NCI-H510A treated with DMSO at 0.1 percent for 48 hours (cell line): ENCODE data around the gene SPDYE6.
"Not testable (repeated sequence)": the region's sequence is repeated elsewhere in the genome, so short reads cannot be mapped to it uniquely, and the experiment has no call there.

ENCODE experiments used
- DNase-seq: peaks from one replicate; lab custom pipeline; 2025; lab: John Stamatoyannopoulos, UW

SPDYE6 gene

DNA sequence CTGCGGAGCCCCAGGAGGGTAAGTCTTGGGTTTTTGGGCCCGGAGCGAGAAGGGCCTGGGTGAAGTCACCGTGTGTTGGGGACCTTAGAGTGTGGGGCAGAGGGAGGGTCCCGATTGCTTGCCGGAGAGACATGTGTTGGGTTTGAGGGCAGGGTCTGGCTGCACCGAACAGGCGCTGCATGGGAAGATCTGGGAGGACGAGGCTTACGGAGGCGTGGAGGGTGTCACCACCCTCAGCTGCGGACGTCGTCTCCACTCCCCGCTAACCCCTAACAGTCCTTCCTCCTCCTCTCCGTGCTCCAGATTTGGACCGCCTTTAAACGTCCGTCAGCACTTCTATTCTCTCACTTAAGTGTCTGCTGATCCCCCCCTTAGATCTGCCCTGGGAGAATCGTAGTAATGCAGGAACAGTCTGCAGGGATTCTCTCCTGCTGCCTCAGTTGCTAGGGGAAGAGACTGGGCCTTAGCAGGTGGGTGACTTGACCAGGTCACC is 8.2 kb upstream of the SPDYE6 start:
- not testable (repeated sequence) for DNase-seq

DNA sequence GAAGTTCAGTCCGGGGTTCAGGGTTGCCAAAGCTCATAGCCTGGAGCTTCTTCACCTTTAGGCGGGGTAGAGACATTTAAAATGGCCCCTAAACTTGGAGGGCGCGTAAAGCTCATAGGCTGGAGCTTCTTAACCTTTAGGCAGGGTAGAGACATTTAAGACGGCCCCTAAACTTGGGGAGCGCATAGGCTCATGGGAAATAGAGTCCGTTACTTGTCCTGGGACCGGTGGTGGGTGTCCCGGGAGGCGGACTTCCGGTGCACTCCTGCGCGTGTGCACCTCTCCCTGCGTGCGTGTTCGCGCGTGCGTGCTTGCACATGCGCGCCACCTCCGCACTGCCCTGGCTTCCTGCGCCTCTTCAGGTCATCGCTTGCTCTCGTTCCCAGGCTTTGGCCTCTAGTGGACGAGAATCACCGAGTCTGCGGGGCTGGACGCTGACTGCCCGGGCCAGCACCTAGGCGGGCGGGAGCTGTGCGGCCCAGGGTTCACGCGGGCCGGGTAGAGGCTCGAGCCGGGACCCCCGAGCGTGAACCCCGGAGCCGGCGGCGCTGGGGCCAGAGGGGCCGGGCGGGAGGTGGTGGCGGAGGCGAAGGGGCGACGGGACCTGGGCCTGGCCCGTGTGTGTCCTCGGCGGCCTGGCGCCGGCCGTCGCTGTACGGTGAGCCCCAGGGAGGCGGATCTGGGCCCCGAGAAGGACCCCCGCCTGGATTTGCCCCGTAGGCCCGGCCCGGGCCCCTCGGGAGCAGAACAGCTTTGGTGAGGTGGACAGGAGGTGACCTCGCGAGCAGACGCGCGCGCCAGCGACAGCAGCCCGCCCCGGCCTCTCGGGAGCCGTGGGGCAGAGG is 7.5 kb upstream of the SPDYE6 start:
- peak; percentile 83 for DNase-seq

DNA sequence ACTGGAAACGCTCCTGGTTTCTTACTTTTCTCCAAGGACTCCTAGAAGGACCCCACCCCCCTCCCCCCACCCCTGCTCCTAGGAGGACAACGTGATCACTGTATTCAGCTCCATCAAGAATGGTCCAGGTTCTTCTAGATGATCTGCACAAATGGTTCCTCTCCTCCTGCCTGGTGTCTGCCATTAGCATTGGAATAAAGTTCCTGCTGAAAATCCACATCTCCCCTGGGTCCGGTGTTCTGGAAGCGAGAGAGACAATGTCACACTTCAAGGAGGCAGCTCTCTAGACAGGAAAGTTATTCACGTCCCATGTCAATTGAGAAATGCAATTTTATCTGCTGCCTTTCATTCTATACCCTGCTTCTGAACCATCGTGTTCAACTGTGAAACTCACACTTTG is 9.3 kb downstream of the SPDYE6 start:
- not testable (repeated sequence) for DNase-seq

DNA sequence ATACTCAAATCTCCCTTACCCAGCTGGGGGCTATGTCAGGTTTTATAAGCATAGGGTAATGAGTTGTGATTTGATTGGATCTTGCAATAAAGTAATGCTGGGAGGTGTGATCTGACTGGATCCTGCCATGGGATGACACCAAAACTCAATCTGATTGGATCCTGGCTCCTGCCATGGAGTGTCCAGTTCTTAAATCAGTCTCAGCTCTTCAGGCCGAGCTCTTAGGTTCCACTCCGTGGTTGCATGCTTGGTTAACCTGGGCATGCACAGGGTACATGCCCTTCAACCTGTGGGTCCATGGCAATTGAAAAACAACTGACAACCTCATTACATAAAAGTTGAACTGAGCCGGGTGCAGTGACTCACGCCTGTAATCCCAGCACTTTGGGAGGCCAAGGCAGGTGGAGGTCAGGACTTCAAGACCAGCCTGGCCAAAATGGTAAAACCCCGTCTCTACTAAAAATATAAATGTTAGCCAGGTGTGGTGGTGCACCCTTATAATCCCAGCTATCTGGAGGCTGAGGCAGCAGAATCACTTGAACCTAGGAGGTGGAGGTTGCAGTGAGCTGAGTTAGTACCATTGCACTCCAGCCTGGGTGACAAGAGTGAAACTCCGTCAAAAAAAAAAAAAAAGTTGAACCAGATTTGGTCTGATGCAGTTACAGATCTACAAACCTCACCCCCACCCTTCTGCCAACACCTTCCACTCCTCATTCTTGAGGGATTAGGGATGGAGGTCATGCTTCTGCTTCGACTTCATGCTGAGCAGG is 15.5 kb downstream of the SPDYE6 start:
- DNase-seq, result not testable (repeated sequence)

DNA sequence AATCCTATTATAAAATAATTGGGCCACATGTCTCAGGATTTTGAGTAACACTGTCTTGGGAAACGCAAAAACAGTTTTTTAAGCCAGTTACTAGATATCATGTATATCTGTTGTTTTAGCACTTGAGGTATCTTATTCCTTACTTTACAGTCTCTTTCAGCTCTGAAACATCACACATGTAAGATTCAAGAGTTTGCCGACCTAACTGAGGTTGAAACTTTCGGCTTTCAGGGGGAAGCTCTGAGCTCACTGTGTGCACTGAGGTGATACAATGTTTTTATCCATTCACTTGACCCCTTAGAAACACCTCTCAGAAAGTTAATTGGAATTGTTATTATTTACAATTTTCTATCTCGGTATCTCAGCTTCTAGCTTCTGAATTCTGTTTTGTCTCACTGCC is 18.8 kb downstream of the SPDYE6 start:
- DNase-seq, result not testable (repeated sequence)

DNA sequence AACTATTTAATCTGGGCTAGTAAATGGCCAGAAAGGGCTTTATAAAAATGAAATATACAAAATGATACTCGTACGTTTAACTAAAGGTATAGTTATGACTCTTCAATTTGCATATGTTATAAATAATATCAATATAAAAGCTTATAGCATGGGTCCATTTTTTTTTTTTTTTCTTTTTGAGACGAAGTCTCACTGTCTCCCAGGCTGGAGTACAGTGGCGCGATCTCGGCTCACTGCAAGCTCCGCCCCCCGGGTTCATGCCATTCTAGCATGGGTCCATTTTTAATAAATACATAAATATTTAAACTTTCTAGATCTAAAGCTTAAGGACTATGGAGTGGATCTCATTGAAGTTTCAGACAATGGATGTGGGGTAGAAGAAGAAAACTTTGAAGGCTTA is 19.2 kb downstream of the SPDYE6 start:
- not testable (repeated sequence) for DNase-seq

DNA sequence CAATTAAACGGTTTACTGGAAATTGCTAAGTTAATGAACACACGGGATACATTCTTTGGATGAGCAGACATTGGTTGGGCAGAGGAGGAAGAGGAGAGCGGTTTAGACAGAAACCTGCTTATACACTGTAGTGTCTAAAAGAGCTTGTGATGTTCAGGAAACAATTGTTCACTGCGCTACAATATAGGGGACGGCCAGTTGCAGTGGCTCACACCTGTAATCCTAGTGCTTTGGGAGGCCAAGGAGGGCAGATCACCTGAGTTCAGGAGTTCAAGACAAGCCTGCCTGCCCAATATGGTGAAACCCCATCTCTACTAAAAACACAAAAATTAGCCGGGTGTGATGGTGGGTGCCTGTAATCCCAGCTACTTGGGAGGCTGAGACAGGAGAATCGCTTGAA is 20.7 kb downstream of the SPDYE6 start:
- not testable (repeated sequence) for DNase-seq

DNA sequence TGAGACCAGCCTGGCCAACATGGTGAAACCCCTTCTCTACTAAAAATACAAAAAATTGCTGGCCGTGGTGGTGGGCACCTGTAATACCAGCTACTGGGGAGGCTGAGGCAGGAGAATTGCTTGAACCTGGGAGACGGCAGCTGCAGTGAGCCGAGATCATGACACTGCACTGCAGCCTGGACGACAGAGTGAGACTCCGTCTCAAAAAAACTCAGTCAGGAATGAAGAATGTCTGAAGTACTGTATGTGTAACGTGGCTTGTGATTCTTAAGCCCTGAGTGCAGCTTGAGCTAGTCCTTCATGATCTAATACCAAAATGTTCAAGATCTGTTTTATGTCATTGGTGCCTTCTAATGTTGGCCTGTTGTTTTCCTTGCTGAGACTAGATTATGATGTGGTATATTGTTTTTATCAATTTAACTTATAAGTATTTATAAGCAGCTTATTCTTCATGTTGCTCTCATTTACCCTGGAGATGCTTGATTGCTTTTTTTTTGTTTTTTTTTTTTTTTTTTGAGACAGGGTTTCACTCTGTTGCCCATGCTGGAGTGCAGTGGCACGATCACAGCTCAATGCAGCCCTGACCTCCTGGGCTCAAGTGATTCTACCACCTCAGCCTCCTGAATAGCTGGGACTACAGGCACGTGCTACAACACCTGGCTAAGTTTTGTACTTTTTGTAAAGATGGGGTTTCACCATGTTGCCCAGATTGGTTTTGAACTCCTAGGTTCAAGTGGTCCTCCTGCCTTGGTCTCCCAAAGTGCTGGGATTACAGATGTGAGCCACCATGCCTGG is 25.4 kb downstream of the SPDYE6 start:
- not testable (repeated sequence) for DNase-seq

DNA sequence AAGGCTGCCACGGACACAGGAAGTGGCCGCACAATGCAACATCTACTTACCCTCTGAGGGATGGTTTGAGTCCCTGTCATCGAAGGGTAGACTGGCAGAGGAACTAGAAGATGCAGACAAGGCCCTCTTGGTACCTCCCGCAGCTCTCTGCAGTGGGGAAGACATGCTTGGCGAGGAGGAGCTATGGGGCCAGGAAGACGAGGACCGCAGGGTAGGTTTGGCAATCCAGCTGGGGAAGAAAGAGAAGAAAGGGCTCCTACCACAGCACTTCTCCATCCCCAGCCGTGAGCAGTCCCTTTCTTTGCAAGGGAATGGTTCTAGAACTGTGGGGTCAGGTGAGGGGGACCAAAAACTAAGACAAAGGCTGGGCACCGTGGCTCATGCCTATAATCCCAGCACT is 26.9 kb downstream of the SPDYE6 start:
- DNase-seq, result not testable (repeated sequence)

DNA sequence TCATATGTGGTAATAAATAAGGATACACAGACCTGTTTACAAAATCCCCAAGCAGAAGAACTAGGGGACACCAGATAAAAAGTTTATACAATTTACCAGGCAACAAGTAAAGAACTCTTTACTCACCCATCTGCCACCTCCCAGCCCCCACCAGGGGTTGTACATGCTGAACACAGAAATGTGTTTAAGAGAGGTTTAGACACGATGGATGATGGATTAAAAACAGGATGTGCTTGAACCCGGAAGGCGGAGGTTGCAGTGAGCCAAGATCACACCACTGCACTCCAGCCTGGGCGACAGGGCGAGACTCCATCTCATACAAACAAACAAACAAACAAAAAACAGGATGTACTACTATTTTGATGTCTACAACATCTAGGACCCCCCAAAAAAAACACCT is 27.4 kb downstream of the SPDYE6 start:
- DNase-seq, result not testable (repeated sequence)

DNA sequence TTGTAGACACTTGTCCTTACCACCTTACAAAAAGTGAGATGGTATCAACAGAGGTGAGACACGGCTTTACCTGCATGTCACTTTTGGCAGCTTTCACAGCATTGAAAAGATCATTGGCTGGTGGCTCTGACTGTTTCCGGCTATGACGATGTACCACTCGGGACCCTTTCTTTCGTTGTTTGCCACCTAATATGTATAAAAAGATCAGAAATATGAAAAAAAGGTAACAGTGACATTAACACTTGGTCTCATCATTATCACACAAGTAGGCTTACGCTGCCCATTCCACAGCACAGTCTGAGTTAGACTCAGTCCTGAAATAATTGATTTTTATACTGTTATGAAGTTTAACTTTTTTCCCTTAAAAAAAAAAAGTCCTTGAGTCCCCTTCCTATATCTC is 29.1 kb downstream of the SPDYE6 start:
- not testable (repeated sequence) for DNase-seq

DNA sequence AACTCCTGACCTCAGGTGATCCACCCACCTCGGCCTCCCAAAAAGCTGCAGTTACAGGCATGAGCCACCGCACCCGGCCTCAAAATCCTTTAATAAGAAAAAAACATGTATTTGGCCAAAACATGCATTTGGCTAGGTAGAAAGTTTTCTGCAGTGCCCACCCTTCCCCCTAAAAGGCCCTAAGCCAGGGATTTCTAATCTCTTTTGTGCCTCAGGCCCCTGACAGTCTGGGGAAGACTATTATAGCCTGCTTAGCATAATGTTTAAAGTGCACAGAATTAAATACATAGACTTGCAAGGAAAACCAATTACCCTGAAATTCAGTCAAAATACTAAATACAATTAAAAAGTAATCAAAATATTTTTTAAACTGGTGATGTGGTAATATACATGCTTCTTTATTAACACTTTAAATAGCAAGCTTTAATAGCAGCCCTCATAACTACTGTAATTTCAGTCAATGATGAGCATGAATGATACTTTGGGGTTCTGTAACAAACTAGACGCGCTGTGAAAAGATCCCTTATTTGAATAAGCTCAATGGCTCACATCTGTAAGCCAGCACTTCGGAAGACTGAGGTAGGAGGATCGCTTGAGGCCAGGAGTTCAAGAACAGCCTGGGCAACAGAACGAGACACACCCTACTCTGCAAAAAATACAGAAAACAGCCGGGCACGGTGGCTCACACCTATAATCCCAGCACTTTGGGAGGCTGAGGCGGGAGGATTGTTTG is 29.9 kb downstream of the SPDYE6 start:
- DNase-seq, result no peak

DNA sequence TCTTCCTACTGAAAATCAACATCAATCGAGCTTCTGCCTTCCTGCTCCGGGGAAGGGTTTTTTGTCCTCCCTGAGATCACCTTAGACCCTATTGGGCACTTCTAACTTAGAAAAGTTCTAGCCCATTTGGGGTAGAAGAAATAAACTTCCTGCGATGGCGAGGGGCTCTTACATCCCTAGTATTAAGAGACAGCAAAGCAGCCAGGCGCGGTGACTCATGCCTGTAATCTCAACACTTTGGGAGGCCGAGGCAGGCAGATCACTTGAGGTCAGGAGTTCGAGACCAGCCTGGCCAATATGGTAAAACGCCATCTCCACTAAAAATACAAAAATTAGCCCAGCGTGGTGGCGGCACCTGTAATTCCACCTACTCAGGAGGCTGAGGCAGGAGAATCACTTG is 31.1 kb downstream of the SPDYE6 start:
- DNase-seq, result not testable (repeated sequence)

DNA sequence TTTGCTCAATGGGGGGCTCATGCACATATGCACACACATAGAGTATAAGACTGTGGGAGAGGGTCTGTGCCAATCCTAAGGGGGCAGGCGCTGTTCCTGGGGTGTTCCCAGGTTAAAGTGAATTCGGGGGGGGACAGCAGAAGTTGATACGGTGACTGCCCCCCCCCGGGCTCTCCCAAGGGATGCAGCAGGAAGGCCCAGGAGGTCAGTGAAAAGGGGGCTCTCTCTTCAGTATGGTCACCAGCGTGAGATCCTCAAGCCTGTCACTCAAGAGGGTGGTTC is 32.4 kb downstream of the SPDYE6 start:
- no peak for DNase-seq

DNA sequence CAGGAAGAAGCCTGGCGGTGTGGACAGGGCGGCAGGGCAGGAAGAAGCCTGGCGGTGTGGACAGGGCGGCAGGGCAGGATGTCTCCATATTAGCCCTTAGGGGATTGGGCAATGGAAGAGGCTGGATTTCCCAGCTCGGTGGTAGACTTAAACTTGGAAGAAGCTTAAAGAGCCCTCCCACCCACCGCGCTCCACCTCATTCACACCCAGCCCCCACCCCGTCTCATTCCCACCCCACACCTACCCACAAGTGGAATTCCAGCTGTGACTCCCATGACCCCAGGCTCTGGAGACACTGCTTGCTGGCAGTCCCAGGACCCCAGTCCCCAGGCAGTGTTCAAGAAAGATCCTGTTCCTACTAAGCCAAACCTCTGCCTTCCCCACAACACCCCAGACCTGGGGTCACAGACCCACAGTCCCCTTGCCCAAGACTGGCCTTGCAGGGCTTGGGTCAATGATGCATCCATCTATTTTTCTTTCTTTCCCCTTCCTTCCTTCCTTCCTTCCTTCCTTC is 34.0 kb downstream of the SPDYE6 start:
- no peak for DNase-seq

DNA sequence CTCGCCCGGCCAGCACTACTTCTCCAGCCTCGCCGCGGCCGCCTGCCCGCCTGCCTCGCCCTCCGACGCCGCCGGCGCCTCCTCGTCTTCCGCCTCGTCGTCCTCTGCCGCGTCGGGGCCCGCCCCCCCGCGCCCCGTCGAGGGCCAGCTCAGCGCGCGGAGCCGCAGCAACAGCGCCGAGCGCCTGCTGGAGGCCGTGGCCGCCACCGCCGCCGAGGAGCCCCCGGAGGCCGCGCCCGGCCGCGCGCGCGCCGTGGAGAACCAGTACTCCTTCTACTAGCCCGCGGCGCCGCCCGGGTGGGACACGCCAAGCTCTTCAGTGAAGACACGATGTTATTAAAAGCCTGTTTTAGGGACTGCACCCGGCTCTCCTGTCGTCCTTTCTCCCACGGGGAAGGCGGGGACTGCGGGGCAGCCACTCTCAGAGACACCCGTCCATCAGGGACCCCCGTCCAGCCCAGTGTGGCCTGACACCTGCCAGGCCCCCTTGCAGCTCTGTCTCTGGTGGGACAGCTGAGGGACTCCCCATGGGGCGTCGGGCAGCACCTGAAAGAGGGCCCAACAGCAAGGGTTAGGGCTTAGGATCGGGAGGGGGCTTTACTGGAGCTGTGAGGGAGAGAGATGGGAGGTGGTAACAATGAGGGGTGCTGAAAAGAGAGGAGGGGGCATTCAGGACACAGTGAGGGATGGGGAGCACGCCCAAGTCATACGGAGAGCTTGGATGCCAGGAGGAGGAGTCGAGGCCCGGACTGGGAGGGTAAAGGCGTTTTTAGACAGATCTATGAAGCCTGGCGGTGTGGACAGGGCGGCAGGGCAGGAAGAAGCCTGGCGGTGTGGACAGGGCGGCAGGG is 34.7 kb downstream of the SPDYE6 start:
- no peak for DNase-seq

DNA sequence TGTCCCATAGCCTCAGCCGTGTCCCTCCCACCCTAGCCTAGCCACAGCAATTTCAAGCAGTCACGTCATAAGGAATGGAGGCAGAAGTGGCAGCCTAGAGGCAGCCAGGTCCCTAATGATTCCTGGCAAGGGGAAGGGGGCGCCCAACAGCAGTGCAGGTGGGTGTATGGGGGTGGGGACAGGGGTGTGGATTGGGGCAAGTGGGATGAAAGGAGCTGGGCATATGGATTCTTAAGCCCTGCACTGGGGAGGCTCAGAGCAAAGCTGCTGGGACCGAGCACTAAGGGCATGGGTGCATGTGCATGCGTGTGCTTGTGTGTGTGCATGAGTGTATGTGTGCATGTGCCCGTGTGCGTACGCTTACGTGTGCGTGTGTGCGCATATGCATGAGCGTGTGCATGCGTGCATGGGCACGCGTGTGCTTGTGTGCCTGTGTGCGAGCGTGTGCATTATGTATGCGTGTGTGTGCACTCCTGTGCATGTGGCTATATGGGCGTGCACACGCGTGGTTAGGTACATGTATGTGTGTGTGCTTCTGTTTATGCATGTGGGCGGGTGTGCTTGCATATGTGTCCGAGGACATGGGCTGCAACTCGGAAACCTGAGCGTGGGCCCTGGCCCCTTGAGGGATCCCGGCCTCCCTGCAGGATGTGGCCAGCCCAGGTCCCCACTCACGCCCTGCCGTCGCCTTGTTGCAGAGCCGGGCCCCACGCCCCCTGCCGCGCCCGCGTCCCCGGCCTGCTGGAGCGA is 35.5 kb downstream of the SPDYE6 start:
- no peak for DNase-seq

DNA sequence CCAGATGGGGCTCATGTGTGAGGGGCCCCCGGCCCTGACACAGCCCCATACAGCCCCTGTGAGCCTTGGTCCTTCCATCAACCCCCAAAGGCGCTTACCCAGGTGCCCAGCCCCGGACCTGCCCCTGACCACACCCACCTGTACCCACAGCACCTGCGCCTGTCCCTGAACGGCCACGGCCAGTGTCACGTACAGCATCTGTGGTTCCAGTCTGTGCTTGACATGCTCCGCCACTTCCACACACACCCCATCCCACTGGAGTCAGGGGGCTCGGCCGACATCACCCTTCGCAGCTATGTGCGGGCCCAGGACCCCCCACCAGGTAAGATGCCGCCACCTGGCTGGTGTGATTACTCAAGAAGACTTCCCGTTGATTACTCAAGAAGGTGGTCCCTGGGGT is 36.1 kb downstream of the SPDYE6 start:
- DNase-seq, result no peak

DNA sequence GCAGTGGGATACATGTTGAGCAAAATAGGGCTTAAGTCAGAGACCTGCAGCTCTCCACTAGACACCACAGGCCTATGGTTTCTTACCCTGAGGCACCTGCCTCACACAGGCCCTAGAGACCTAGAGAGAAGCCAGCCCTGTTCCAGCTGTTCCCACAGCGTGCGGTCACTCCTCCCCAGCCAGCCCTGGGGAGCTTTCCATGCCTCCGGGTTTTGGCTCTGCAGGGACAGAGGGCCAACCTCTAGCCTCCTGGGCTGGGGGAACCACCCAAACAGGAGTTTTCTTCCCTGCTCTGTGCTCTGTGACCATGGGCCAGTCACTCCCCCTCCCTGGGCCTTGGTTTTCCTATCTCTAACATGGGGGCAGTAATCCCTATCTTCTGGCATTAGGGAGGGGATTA is 36.6 kb downstream of the SPDYE6 start:
- DNase-seq, result no peak

DNA sequence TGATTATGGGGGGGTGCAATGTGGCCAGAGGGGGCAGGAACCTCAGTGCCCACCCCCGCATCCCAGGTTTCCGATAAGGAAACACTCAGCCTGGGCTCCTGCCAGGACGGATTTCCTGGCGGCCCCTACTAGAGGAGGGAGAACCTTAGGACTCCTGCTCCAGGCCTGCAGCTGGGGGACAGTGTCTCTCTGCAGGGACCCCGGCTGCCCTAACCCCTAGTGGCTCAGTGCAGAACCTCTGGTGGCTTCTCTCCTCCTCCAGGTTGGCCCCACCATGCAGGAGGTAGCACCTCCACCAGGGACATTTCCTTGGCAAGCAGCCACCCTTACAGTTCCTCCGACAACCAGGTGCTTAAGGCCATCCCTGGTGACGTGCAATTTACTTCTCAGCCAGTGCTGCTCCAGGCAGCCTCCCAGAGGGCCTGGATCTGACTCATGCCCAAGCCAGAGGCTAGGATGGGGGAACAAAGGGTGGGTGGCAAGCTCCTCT is 37.7 kb downstream of the SPDYE6 start:
- DNase-seq, result no peak
